IPS-18a (cell line): Measurements from ENCODE around the gene SKIL.

Source experiments
- H3K27ac ChIP-seq: one replicate; pipeline ENCODE4 v1.5.1; 2013; ENCODE audit warnings: low read length
- H3K27me3 ChIP-seq: one replicate; pipeline ENCODE4 v1.6.1; 2013; ENCODE audit warnings: mild to moderate bottlenecking, low read length; ENCODE audit not compliant: control insufficient read depth, insufficient read depth
- H3K36me3 ChIP-seq: one replicate; pipeline ENCODE4 v1.6.1; 2013; ENCODE audit warnings: low read depth, low read length; ENCODE audit not compliant: control insufficient read depth
- H3K4me1 ChIP-seq: one replicate; pipeline ENCODE4 v1.6.1; 2013; ENCODE audit warnings: low read depth, low read length; ENCODE audit not compliant: control insufficient read depth
- H3K4me3 ChIP-seq: one replicate; pipeline ENCODE4 v1.5.1; 2013; ENCODE audit warnings: low read length
- H3K9ac ChIP-seq: one replicate; pipeline ENCODE4 v1.6.1; 2013; ENCODE audit warnings: mild to moderate bottlenecking, low read length, moderate library complexity
- H3K9me3 ChIP-seq: one replicate; pipeline ENCODE4 v1.6.1; 2013; ENCODE audit warnings: low read depth, low read length; ENCODE audit not compliant: control insufficient read depth

The SKIL gene

DNA sequence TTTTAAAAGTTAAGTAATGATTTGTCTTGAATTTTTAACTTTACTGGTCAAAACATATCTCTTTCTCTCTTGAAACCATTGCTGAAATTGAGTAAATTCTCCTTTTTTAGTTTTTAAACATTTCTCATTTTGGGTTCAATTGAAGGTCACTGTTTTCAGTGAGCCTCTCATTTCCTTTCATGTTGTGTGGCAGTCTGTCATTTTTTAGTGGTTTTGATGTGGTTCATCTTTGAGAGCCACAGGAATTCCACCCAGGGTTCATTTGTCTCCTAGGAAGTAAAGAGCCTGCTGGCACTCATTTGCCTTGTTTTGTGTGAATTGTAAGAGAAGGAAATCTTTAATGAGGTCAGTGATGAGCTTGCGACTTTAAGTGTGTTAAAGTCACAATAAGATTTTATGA lies 71.5 kb downstream of the SKIL start:
- Histone ChIP-seq H3K27me3 (no peaks in the 10 kb centered on the region), H3K9ac (no peak overlapping the region), H3K4me1 (peaks cover 26% of the 10 kb centered on the region), H3K9me3 (no peaks in the 10 kb centered on the region), H3K27ac (no peak overlapping the region), H3K4me3 (no peak overlapping the region), H3K36me3 (no peaks in the 10 kb centered on the region)

DNA sequence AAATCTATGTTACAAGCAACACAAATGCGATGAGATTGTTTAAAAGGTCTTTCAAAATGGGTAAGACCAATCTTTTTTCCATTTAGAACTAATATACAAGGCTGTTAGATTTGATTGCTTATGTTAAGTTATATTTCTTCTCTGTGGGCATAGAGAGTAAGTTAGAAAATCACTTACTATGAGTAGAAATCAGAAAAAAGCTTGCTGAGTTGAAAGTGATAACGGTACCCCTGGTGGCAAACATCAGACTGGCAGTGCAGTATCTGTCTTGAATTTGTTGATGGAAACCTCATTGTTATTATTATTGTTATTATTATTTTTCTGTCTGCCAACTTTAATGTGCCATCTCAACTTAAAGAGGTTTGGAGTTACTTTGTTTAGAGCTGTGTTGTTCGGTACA lies 73.5 kb downstream of the SKIL start:
- no peak overlapping the region for H3K27ac ChIP-seq
- H3K4me1 ChIP-seq: peaks cover 16% of the 10 kb centered on the region
- H3K27me3 ChIP-seq: no peaks in the 10 kb centered on the region
- no peak overlapping the region for H3K9ac ChIP-seq
- no peaks in the 10 kb centered on the region for H3K36me3 ChIP-seq
- no peaks in the 10 kb centered on the region for H3K9me3 ChIP-seq
- H3K4me3 ChIP-seq: no peak overlapping the region

GRCh38 chr3:170432416-170432815 lies 74.9 kb downstream of the SKIL start:
- Histone ChIP-seq H3K36me3 (no peaks in the 10 kb centered on the region), H3K27ac (no peak overlapping the region), H3K9me3 (no peaks in the 10 kb centered on the region), H3K27me3 (no peaks in the 10 kb centered on the region), H3K9ac (no peak overlapping the region), H3K4me1 (peaks cover 12% of the 10 kb centered on the region), H3K4me3 (no peak overlapping the region)

DNA sequence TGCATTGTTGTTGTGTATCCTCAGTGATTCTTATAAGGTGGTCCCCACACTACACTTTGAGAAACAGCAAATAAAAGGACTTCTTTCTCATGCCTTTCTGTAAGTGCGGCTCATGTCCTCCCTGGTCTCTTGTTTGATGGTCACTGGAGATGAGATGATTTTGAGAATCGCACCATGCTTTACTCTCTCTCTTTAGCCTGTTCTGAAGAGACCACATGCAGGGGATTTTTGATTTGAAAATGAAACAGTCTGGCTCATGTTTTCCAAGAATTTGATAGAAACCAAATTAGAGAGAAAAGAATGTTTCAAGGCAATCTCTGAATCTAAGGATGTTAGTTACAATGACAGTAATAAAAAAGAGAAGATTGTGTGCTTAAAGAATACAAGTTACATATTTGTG lies 79.2 kb downstream of the SKIL start:
- Histone ChIP-seq H3K9me3 (no peaks in the 10 kb centered on the region), H3K4me1 (peaks cover 7% of the 10 kb centered on the region), H3K9ac (no peak overlapping the region), H3K27me3 (no peaks in the 10 kb centered on the region), H3K4me3 (no peak overlapping the region), H3K36me3 (no peaks in the 10 kb centered on the region), H3K27ac (no peak overlapping the region)

DNA sequence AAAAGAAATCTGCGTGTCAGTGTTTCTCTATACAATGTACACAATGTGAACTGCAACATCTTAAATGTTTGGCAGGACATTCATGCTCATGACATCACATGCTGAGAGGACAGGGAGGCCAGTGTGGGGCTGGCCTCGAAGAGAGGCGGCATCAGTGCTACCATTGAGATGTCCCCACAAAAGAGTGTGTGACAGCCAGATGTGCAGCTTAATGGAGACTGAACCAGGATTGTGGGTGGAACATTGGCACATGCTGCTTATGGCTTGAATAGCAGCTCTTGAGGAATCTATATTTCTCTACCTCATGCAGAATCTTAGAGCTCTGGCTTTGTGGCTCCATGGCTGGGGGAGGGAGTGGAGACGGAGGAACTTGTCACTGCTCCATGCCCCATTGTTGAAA lies 79.7 kb downstream of the SKIL start:
- no peaks in the 10 kb centered on the region for H3K27me3 ChIP-seq
- H3K27ac ChIP-seq: no peak overlapping the region
- H3K9me3 ChIP-seq: no peaks in the 10 kb centered on the region
- no peak overlapping the region for H3K9ac ChIP-seq
- H3K4me3 ChIP-seq: no peak overlapping the region
- H3K36me3 ChIP-seq: no peaks in the 10 kb centered on the region
- H3K4me1 ChIP-seq: peaks cover 7% of the 10 kb centered on the region

DNA sequence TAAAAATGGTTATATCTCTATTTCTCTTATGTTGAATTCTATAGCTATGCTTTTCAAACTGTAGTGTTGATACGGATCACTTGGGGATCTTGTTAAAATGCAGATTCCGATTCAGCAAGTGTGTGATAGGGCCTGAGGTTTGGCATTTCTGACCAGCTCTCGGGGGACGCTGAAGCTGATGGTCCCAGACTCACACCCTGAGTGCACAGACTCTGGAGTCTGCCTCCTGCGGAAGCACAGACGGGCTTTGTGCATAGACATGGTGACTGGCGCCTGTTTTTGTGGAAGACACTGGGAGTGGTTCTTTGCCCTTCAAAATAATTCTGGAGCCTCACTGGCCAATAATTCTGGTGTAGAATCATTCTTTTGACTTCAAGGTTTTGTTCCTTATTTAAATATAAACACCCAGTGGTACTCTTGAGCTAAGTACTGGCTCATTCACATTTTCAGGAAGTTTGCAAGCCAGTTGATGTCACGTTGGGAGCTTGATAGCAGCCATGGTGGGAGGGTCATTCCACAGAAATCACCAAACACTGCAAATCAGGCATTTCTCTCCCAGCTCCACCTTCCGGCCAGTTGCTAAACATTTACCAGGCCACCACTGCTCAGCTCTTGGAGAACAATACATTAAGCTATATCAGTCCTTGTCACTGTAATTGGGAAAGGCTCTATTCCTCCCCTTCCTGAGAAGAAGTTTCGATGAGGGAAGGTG lies 80.3 kb downstream of the SKIL start:
- Histone ChIP-seq H3K27ac (no peak overlapping the region), H3K4me1 (peaks cover 7% of the 10 kb centered on the region), H3K27me3 (no peaks in the 10 kb centered on the region), H3K4me3 (no peak overlapping the region), H3K9ac (no peak overlapping the region), H3K9me3 (no peaks in the 10 kb centered on the region), H3K36me3 (no peaks in the 10 kb centered on the region)

DNA sequence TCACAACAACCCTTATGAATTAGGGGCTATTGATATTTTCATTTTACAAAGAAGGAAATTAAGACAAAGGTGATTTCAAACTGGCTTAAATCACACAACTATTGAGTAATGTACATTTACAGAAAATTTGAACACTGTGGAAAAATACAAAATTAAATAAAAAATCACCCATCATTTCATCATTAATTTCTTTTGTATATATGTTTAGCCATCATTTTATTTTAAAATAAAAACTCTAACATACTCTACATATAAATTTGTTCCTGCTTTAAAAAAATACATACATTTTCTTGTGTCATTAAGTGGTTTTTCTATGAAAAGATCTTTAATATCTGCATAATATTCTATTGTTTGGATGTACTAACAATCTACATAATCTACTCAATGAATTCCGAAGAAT lies 81.3 kb downstream of the SKIL start:
- H3K9me3 ChIP-seq: no peaks in the 10 kb centered on the region
- peaks cover 7% of the 10 kb centered on the region for H3K4me1 ChIP-seq
- no peaks in the 10 kb centered on the region for H3K36me3 ChIP-seq
- H3K27ac ChIP-seq: no peak overlapping the region
- no peak overlapping the region for H3K9ac ChIP-seq
- H3K27me3 ChIP-seq: no peaks in the 10 kb centered on the region
- H3K4me3 ChIP-seq: no peak overlapping the region

- Histone ChIP-seq H3K4me1 (peaks cover 7% of the 10 kb centered on the region), H3K27ac (no peak overlapping the region), H3K36me3 (no peaks in the 10 kb centered on the region), H3K9ac (no peak overlapping the region), H3K4me3 (no peak overlapping the region), H3K9me3 (no peaks in the 10 kb centered on the region), H3K27me3 (no peaks in the 10 kb centered on the region)
These were observed 82.8 kb downstream of the SKIL start for GRCh38 chr3:170440344-170440743.

GRCh38 chr3:170441412-170441811 lies 83.9 kb downstream of the SKIL start:
- H3K9ac ChIP-seq: no peak overlapping the region
- no peaks in the 10 kb centered on the region for H3K9me3 ChIP-seq
- no peaks in the 10 kb centered on the region for H3K36me3 ChIP-seq
- H3K4me3 ChIP-seq: no peak overlapping the region
- peaks cover 7% of the 10 kb centered on the region for H3K4me1 ChIP-seq
- no peak overlapping the region for H3K27ac ChIP-seq
- H3K27me3 ChIP-seq: no peaks in the 10 kb centered on the region

GRCh38 chr3:170442947-170443346 lies 85.4 kb downstream of the SKIL start:
- H3K27me3 ChIP-seq: no peaks in the 10 kb centered on the region
- H3K4me1 ChIP-seq: peaks cover 1% of the 10 kb centered on the region

DNA sequence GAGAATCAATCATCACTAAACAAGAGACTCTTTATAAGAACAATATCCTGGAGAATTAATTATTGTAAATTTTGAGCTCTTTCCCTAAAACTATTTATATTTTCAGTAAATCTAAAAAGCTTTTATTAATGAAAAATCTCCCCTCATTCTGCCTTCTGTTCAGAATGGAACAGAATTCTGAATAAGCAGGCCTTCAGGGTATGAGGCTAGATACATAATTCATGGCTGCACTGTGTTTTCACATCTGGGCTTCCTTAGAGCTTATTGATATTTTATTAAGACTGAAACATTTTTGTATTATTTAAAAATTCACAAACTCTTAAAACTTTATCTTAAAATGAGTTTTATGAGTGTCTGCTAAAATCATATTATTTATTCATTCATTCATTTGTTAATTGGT lies 85.9 kb downstream of the SKIL start:
- Histone ChIP-seq H3K4me3 (no peak overlapping the region), H3K36me3 (no peaks in the 10 kb centered on the region), H3K27me3 (no peaks in the 10 kb centered on the region), H3K9ac (no peak overlapping the region), H3K4me1 (no peaks in the 10 kb centered on the region), H3K27ac (no peak overlapping the region), H3K9me3 (no peaks in the 10 kb centered on the region)

More at GRCh38 chr3:170442947-170443346, 85.4 kb downstream of the SKIL start:
- Histone ChIP-seq H3K27ac (no peak overlapping the region), H3K9me3 (no peaks in the 10 kb centered on the region), H3K36me3 (no peaks in the 10 kb centered on the region), H3K9ac (no peak overlapping the region), H3K4me3 (no peak overlapping the region)
